ENCODE results near the gene TLE2. TPM values are rescaled to one million over a fixed set of nuclear protein-coding genes. Genes with fewer than 3 reads are reported as not detected.
A peak's percentile ranks its signal among the peaks of the same experiment; 100 is the strongest.

Gene TLE2
- total RNA-seq, 2 experiments from 2014 or later, result 0.24 to 0.57 TPM

DNA sequence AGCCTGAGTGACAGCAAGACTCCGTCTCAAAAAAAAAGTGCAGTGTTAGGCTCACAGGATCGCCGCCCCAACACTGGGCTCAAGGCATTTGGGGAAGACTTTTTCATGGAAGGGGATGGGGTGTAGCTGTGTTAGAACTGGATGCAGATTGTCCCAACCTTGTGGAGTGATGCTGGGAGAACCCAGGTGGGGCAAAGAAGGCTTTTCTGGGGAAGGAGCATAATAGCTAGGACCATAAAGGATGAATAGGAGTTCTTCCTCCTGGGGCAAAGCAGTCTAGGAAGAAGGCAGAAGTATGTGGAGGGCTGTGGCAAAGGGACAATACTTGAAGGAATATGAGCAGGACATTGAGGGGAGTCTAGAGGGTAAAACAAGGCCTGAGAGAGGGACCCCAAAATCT lies 40.5 kb downstream of the TLE2 start:
- Mint-ChIP-seq H3K27me3 (ENCODE audit: low read depth) (peaks cover 7% of the 10 kb centered on the region), H3K36me3 (ENCODE audit: low read depth) (no peaks in the 10 kb centered on the region), H3K27ac (no peak overlapping the region), H3K4me1 (ENCODE audit: low read depth) (no peaks in the 10 kb centered on the region), H3K9me3 (ENCODE audit: insufficient read depth) (no peaks in the 10 kb centered on the region), H3K4me3 (no peak overlapping the region)
- ChIA-PET CTCF (no interaction called here), POLR2A (no interaction called here)
- DNase-seq, result no peak
- ATAC-seq, result no peak

DNA sequence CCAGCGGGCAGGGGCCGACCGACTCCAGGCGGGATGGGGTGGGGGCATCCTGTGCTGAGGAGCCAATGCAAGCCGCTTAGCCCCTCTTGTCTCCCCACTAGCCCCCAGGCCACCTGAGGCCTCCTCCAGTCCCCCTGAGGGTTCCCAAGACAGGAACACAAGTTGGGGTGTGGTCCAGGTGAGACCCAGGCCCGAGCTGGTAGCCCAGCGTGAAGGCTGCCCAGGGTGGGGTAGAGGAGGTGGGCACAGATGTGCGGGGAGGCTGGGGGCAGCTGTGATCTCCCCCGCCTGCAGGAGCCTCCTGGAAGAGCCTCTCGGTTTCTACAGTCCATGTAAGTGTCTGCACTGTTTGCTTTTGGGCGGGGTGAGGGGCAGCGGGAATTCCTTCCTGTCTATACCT lies 41.3 kb downstream of the TLE2 start:
- ATAC-seq (no peak), DNase-seq (no peak)
- Mint-ChIP-seq H3K27me3 (ENCODE audit: low read depth) (peaks cover 14% of the 10 kb centered on the region), H3K9me3 (ENCODE audit: insufficient read depth) (no peaks in the 10 kb centered on the region), H3K36me3 (ENCODE audit: low read depth) (no peaks in the 10 kb centered on the region), H3K4me1 (ENCODE audit: low read depth) (peaks cover 3% of the 10 kb centered on the region), H3K27ac (no peak overlapping the region), H3K4me3 (no peak overlapping the region)
- CTCF ChIA-PET, result no interaction called here
- POLR2A ChIA-PET, result no interaction called here

DNA sequence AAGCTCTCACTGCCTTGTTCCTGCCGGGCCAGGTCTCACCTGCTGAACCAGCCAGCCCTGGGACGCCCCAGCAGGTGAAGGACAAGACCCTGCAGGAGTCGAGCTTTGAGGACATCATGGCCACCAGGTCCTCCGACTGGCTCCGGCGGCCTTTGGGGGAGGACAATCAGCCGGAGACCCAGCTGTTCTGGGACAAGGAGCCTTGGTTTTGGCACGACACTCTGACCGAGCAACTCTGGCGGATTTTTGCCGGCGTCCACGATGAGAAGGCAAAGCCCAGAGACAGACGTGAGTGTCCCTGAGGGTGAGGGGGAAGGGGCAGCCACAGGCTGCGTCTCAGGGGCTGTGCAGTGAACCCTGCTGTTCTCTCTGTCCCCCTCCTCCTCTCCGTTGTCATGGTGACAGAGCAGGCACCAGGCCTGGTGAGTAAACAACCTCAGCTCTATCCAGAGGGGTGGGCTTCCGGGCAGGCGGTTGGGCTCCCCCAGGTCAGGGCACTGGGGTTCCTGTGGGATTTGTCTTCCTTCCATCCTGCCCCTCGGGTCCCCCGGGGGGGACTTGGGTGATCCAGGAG lies 42.0 kb downstream of the TLE2 start:
- POLR2A ChIA-PET, result no interaction called here
- DNase-seq (no peak), ATAC-seq (no peak)
- no peaks in the 10 kb centered on the region for H3K9me3 Mint-ChIP-seq (ENCODE audit: insufficient read depth)
- H3K27me3 Mint-ChIP-seq (ENCODE audit: low read depth), result peaks cover 18% of the 10 kb centered on the region
- H3K36me3 Mint-ChIP-seq (ENCODE audit: low read depth), result no peaks in the 10 kb centered on the region
- CTCF ChIA-PET, result no interaction called here
- no peak overlapping the region for H3K4me3 Mint-ChIP-seq
- peaks cover 3% of the 10 kb centered on the region for H3K4me1 Mint-ChIP-seq (ENCODE audit: low read depth)
- no peak overlapping the region for H3K27ac Mint-ChIP-seq

DNA sequence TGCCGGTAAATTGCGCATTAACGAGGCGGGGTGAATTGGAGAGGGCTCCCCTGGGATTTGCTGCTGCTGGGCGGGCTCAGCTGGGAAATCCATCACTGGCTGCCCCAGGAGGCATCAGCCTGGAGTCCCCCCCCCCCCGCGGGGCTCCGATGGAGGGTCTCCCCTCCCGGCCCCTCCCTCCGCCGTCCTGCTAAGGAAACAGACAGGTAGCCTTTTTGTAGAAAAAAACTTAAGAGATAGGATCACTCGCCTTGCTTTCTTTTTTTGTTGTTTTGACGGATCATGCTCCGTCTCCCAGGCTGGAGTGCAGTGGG lies 44.9 kb downstream of the TLE2 start:
- CTCF ChIA-PET, result no interaction called here

GRCh38 chr19:2983351-2984214 lies 45.5 kb downstream of the TLE2 start:
- H3K4me1 Mint-ChIP-seq (ENCODE audit: low read depth), result peaks cover 3% of the 10 kb centered on the region
- POLR2A ChIA-PET, result interaction anchor here (0.7 kb wide), 1 partner anchor 174 kb away, joined by 3 read pairs; no protein-coding TSS in a partner anchor
- H3K4me3 Mint-ChIP-seq, result no peak overlapping the region
- no peaks in the 10 kb centered on the region for H3K9me3 Mint-ChIP-seq (ENCODE audit: insufficient read depth)
- H3K27ac Mint-ChIP-seq, result no peak overlapping the region
- peaks cover 22% of the 10 kb centered on the region for H3K27me3 Mint-ChIP-seq (ENCODE audit: low read depth)
- no peak for ATAC-seq
- no peaks in the 10 kb centered on the region for H3K36me3 Mint-ChIP-seq (ENCODE audit: low read depth)
- no peak for DNase-seq
- CTCF ChIA-PET, result no interaction called here

More for the DNA sequence above, 44.9 kb downstream of the TLE2 start:
- Mint-ChIP-seq H3K27ac (no peak overlapping the region), H3K36me3 (ENCODE audit: low read depth) (no peaks in the 10 kb centered on the region), H3K4me1 (ENCODE audit: low read depth) (peaks cover 3% of the 10 kb centered on the region), H3K27me3 (ENCODE audit: low read depth) (peaks cover 22% of the 10 kb centered on the region), H3K4me3 (no peak overlapping the region), H3K9me3 (ENCODE audit: insufficient read depth) (no peaks in the 10 kb centered on the region)
- POLR2A ChIA-PET, result no interaction called here
- no peak for DNase-seq
- no peak for ATAC-seq

GRCh38 chr19:2982983-2983350 lies 46.1 kb downstream of the TLE2 start:
- DNase-seq (no peak), ATAC-seq (no peak)
- CTCF ChIA-PET, result no interaction called here
- no peak overlapping the region for H3K27ac Mint-ChIP-seq
- H3K4me3 Mint-ChIP-seq, result no peak overlapping the region
- peaks cover 22% of the 10 kb centered on the region for H3K27me3 Mint-ChIP-seq (ENCODE audit: low read depth)
- H3K9me3 Mint-ChIP-seq (ENCODE audit: insufficient read depth), result no peaks in the 10 kb centered on the region
- POLR2A ChIA-PET, result interaction anchor here (0.7 kb wide), 1 partner anchor 175 kb away, joined by 3 read pairs; no protein-coding TSS in a partner anchor
- H3K36me3 Mint-ChIP-seq (ENCODE audit: low read depth), result no peaks in the 10 kb centered on the region
- peaks cover 3% of the 10 kb centered on the region for H3K4me1 Mint-ChIP-seq (ENCODE audit: low read depth)

GRCh38 chr19:2982561-2982960 lies 46.5 kb downstream of the TLE2 start:
- DNase-seq (no peak), ATAC-seq (no peak)
- H3K4me3 Mint-ChIP-seq, result no peak overlapping the region
- ChIA-PET CTCF (no interaction called here), POLR2A (interaction anchor here (0.7 kb wide), 1 partner anchor 175 kb away, joined by 3 read pairs; no protein-coding TSS in a partner anchor)
- peaks cover 22% of the 10 kb centered on the region for H3K27me3 Mint-ChIP-seq (ENCODE audit: low read depth)
- no peak overlapping the region for H3K27ac Mint-ChIP-seq
- no peaks in the 10 kb centered on the region for H3K36me3 Mint-ChIP-seq (ENCODE audit: low read depth)
- H3K4me1 Mint-ChIP-seq (ENCODE audit: low read depth), result peaks cover 7% of the 10 kb centered on the region
- H3K9me3 Mint-ChIP-seq (ENCODE audit: insufficient read depth), result no peaks in the 10 kb centered on the region

- CTCF ChIA-PET, result interaction anchor here (0.6 kb wide), 1 partner anchor 207 kb away, joined by 3 read pairs; no protein-coding TSS in a partner anchor
- POLR2A ChIA-PET, result no interaction called here
- Mint-ChIP-seq H3K27ac (no peak overlapping the region), H3K9me3 (ENCODE audit: insufficient read depth) (no peaks in the 10 kb centered on the region), H3K36me3 (ENCODE audit: low read depth) (no peaks in the 10 kb centered on the region), H3K27me3 (ENCODE audit: low read depth) (peaks cover 22% of the 10 kb centered on the region), H3K4me1 (ENCODE audit: low read depth) (peaks cover 10% of the 10 kb centered on the region), H3K4me3 (no peak overlapping the region)
- ATAC-seq (no peak), DNase-seq (no peak)
These were observed 47.2 kb downstream of the TLE2 start for GRCh38 chr19:2981898-2982297.

DNA sequence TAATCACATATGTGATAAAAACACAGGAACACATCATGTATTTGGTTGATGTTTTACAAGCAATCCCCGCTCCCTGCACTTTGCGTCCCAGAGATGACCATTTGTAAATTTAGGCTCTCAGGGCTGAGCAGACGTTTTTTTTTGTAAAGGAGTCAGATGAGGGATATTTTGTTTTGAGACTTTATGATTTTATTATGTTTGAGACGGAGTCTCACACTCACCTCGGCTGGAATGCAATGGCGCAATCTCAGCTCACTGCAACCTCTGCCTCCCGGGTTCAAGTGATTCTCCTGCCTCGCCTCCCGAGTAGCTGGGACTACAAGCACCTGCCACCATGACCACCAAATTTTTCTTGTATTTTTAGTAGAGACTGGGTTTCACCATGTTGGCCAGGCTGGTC lies 50.3 kb downstream of the TLE2 start:
- ATAC-seq, result no peak
- no peaks in the 10 kb centered on the region for H3K9me3 Mint-ChIP-seq (ENCODE audit: insufficient read depth)
- H3K27ac Mint-ChIP-seq, result no peak overlapping the region
- peaks cover 21% of the 10 kb centered on the region for H3K27me3 Mint-ChIP-seq (ENCODE audit: low read depth)
- no peaks in the 10 kb centered on the region for H3K36me3 Mint-ChIP-seq (ENCODE audit: low read depth)
- ChIA-PET CTCF (no interaction called here), POLR2A (no interaction called here)
- peaks cover 23% of the 10 kb centered on the region for H3K4me1 Mint-ChIP-seq (ENCODE audit: low read depth)
- no peak overlapping the region for H3K4me3 Mint-ChIP-seq
- DNase-seq, result no peak

DNA sequence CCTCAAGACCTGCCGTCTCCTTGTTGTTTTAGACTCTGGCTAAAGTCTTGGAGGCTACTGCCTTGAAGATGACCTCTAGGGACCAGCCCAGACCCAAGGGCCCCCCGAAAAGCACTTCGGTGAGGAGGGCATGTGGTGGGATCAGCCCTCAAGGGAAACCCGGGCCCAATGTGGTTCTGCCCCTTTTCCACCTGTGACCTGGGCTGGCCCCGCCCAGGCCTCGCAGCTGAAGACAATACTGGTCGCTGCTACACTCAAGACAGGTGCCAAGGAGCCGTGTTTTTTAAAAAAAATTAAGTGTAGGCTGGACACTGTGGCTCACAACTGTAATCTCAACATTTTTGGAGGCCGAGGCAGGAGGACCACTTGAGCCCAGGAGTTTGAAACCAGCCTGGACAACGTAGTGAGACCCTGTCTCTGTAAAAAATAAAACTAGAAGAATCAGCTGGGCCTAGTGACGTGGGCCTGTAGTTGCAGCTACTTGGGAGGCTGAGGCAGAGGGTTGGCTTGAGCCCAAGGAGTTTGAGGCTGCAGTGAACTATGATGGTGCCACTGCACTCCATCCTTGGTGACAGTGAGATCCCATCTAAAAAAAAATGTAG lies 50.8 kb downstream of the TLE2 start:
- H3K36me3 Mint-ChIP-seq (ENCODE audit: low read depth), result no peaks in the 10 kb centered on the region
- ATAC-seq (no peak), DNase-seq (no peak)
- ChIA-PET CTCF (interaction anchor here (2.5 to 3.1 kb wide), 3 partner anchors 16 to 126 kb away, joined by 13 to 17 read pairs (median 14); no protein-coding TSS in a partner anchor), POLR2A (interaction anchor here (0.7 to 1.7 kb wide), 2 partner anchors 28 to 487 kb away, joined by 3 to 7 read pairs; no protein-coding TSS in a partner anchor)
- peak overlapping the region; percentile 94 for H3K4me3 Mint-ChIP-seq
- H3K9me3 Mint-ChIP-seq (ENCODE audit: insufficient read depth), result no peaks in the 10 kb centered on the region
- H3K4me1 Mint-ChIP-seq (ENCODE audit: low read depth), result peaks cover 21% of the 10 kb centered on the region
- peaks cover 16% of the 10 kb centered on the region for H3K27me3 Mint-ChIP-seq (ENCODE audit: low read depth)
- H3K27ac Mint-ChIP-seq, result no peak overlapping the region

DNA sequence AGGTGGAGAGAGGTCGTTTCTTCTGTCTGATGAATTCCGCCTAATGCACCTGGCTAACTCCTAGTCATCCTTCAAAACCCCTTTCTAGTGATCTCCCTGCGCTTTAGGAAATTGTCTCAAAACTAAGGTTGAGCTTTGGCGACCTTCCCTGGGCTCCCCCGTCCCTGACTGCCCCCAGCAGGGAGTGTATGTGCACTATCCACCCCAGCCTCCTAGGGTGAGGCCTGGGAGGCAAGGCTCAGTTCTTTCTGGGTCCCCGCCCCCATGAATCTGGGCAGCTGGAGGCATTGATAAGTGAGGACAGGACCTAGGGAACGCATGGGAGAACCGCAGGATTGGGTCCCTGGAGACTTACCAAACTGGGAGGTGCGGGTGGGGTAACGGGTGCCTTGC lies 51.3 kb downstream of the TLE2 start:
- H3K4me1 Mint-ChIP-seq (ENCODE audit: low read depth), result peaks cover 21% of the 10 kb centered on the region
- H3K27ac Mint-ChIP-seq, result peak overlapping the region; percentile 55
- DNase-seq (no peak), ATAC-seq (peak; percentile 1)
- peak overlapping the region; percentile 94 for H3K4me3 Mint-ChIP-seq
- POLR2A ChIA-PET, result interaction anchor here (0.7 to 1.7 kb wide), 2 partner anchors 27 to 487 kb away, joined by 3 to 7 read pairs; no protein-coding TSS in a partner anchor
- H3K36me3 Mint-ChIP-seq (ENCODE audit: low read depth), result no peaks in the 10 kb centered on the region
- H3K27me3 Mint-ChIP-seq (ENCODE audit: low read depth), result peaks cover 12% of the 10 kb centered on the region
- CTCF ChIA-PET, result interaction anchor here (1.2 to 3.1 kb wide), 4 partner anchors 15 to 131 kb away, joined by 5 to 17 read pairs (median 14); no protein-coding TSS in a partner anchor
- H3K9me3 Mint-ChIP-seq (ENCODE audit: insufficient read depth), result no peaks in the 10 kb centered on the region

All from activated CD8-positive, alpha-beta T cell treated with anti-CD3 and anti-CD28 coated beads, Interleukin-2, amount 10 ng/mL, durations not matched to agents 7 days and 5 days (primary cell).